GM18507 (cell line): ENCODE results near the gene SDCBP2.

ENCODE experiments used
- DNase-seq: peaks from one replicate; pipeline ENCODE4 v3.0.0; 2011; ENCODE audit warnings: low read depth; ENCODE audit not compliant: insufficient read length; ENCODE audit errors: extremely low spot score
- FAIRE-seq: peaks from 2 replicates; lab custom pipeline; 2011; peaks lifted over from hg19 to GRCh38; lab: Jason Lieb, UNC

The SDCBP2 gene, protein sequence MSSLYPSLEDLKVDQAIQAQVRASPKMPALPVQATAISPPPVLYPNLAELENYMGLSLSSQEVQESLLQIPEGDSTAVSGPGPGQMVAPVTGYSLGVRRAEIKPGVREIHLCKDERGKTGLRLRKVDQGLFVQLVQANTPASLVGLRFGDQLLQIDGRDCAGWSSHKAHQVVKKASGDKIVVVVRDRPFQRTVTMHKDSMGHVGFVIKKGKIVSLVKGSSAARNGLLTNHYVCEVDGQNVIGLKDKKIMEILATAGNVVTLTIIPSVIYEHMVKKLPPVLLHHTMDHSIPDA

DNA sequence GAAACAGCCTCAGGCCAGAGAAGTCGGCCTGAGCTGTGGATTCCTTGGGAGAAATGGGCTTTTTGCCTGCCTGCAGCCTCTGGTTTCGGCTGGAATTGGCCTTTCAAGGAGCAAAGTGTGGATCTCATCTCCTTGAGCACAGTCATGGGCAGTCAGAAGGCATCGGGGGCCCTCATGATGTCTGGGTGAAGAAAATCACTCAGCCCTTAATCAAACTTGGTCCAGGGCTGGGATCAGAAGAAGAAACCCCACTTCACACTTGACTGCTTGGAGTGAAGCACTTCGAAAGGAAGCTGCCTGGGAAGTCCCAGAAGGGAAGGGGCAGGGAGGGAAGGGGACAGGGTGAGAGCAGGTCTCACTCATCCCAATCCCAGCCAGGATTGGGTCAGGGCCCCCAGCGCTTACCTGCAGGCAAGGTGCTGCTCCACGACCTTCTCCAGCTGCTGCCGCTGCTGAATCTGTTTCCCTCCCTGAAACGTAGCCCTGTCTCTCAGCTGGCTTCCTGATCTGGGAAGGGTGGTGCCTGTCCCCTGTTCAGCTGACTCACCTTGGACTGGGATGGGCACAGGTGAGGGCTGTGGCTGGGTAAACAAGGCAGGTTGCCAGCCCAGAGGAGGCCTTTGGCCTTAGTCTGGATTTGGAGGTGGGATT, at the start of gene SDCBP2:
Gene SDCBP2, minus strand, starts transcription at position 460 of the 651 bp plus-strand sequence. CDS start 8,723 bp downstream, outside the sequence.
- DNase-seq (no peak), FAIRE-seq (no peak)

DNA sequence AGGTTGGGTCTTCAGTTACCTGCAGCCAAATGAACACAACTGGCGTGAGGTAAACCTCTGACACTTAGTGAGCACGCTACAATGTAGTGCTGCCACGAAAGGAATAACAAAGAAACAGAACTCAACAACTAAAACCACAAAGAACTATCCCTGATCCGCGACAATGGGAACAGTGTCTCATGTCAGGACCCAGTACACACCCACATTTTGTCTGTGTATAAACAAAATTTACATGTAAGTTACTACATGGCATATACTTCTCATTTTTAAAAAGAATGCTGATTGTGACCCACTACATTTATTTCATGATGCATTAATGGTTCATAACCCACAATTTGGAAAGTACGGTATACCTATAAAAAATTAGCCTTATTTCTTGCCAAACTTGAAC, 49.8 kb upstream of the SDCBP2 start:
- no peak for DNase-seq
- FAIRE-seq = no peak

DNA sequence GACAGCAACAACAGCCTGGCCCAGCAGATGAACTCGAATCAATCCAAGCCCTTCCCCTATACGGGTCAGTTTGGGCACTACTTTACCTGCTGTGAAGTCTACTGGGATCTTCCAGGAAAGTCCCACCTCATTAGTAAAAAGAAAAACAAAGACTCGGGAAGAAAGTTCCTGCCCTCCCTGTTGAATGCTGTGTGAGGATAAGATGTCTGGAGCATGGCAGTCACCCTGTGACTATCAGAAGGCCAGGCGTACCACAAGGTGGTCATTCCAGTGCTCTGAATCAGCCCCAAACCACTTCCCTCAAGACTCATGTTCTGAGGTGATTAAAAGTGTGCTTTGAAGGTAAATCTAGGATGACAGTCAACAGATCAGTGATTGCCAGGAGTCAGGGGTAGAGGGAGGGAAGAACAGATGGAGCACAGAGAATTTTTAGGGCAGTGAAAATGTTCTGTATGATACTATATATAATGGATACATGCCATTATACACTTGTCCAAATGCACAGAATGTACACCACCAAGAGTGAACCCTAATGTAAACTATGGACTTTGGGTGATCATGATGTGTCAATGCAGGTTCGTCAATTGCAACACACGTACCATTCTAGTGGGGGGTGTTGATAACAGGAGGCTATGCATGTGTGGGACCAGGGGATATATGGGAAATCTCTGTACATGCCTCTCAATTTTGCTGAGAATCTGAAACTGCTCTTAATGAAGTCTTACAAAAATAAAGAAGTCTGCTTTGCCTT, 49.2 kb upstream of the SDCBP2 start:
- no peak for FAIRE-seq
- DNase-seq = no peak

DNA sequence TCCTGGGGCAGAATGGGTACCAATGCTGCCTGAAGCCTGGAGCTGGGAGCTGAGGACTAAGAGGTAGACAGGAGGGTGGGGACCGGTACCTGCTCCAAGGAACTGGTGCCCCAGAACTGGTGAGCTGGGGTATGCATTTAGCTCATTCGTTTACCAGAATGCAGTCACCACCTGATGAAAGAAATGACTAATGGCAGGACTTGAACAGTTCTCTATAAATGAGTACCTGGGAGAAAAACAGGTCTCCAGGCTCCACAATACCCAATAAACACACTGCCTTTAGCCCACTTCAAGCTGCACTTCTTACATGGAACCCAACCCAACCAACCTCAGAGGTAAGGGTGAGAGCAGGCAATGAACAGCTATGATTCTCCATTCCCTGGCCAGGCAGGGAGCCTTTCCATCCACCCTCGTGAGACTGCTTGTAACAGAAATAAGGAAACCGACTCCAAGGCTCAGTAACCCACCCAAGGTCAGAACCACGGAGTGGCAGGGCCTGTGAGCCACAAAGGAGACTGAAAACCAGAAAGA, 48.5 kb upstream of the SDCBP2 start:
- FAIRE-seq = no peak
- DNase-seq = no peak

DNA sequence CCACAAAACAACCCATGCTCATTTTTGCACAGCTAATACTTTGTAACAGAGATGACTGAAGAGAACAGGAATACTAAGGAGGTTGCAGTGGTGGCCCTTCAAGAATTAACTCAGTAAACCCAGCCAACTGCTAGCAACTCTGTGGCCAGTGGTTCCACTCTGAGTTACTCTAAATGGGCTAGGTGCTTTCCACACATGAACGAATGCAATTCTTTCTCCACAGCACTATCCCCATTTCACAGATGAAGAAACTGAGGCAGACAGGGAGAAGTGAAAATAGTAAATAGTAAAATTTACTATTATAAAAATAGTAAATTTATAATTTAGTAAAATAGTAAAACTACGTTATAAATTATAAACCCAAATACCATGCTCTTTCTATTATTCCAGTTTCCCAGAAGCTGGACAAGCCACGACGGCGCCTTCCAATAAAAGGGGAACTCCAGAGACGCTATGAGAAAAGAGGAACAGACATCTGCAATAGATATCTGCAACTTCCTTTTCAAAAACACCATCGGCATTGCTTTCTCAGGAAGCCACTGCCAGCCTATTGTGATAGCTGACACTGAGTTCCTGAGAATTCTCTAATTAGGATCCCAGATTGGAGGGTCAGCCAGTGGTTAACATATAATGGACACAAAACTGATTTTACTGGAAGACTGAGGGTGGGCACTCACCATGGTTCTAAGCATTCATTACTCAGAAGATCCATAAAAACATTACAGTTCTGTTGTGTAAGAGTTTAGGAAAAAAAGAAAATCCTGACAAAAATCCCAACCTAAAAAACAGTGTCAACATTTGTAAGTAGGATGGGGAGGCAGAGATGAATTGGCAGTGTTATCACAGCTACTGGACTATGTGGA, 47.7 kb upstream of the SDCBP2 start:
- FAIRE-seq (no peak), DNase-seq (no peak)

DNA sequence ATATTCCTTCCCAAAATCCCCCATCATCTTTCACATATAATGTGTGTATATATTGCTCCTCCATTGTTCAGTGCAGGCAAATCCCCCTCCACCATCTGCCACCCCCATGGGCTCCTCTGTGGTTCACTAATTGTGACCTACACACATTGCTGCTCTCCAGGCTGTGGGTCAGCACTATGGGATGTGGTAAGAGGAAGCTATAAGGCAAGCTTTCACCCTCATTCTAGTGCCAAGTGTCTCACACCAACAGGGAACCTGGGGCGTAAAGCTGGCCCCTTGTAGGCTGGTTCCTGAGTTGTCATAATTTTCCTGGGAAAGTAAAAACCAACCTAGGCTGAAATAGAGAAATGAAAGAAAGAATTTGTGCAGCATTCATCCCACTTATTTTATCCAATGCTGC, 47.1 kb upstream of the SDCBP2 start:
- DNase-seq (no peak), FAIRE-seq (no peak)

DNA sequence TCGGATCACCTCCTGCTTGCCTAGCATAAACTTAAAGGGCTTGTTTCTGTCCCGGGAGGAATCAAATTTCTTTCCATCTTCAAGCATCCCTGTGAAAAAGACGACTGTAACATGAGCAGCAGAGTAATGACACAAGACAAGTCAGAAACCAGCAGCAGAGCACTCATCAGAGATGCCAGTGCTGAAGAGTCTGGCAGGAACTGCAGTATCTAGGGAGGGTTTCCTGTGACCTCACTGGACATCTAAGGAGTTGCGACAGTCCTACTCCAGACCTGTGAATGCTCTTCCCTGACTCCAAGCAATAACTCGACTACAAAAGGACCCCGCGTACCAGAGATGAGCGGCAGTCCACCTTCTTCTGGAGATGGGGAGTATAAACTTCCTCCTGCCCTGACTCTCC, 46.6 kb upstream of the SDCBP2 start:
- no peak for DNase-seq
- no peak for FAIRE-seq

DNA sequence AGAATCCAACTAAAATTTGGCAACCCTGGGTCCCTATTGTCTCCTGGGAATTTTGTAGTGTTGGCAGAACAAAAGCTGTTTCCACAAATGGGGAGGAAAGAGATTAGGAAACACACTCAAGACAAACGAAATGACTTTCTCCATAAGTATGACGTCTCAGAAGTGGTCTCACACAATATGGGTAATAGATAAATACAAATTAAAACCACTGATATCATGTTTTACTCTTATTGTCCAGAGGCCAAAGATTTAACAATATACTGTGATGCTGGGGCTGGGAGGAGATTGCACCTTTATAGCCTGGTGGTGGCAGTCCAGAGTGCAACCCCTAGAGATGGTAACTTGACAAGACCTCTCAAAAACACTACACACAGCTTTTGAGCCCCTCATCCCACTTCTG, 45.3 kb upstream of the SDCBP2 start:
- no peak for FAIRE-seq
- DNase-seq = no peak

DNA sequence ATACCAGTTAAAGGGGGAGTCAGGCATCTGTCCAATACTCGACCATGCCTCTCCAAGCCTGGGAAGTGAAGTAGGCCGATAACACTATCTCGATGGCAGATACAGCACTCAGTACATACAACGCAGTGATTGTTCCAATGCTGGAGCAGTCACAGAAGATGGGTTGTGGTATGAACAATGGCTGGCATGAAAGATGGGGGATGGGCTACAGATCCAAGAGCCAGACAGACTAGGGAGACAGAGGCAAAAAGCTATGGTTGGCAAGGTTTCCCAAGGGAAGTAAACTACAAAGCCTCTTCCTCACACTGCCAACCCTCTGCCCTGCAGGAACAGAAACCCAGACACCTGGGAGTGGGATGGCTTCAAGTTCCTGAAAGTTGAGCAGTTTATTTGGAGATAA, 44.7 kb upstream of the SDCBP2 start:
- FAIRE-seq = no peak
- DNase-seq = no peak

DNA sequence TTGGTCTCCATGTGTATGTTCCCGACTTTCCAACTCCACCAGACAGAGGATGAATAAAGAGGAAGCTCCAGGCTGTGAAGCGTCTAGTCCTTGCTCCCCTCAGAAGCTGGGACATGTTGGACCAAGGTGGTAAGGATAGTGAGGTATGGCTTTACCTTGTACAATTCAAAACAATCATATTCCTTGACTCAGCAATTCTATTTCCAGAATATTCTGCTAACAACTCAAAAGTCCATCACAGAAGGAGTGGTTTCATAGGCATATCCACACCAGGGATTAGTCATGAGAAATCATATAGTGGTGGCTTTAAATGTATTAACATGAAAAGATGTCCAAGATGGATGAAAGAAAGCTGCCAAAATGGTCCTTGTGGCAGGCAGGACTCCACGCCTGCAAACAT, 44.1 kb upstream of the SDCBP2 start:
- FAIRE-seq (no peak), DNase-seq (no peak)

DNA sequence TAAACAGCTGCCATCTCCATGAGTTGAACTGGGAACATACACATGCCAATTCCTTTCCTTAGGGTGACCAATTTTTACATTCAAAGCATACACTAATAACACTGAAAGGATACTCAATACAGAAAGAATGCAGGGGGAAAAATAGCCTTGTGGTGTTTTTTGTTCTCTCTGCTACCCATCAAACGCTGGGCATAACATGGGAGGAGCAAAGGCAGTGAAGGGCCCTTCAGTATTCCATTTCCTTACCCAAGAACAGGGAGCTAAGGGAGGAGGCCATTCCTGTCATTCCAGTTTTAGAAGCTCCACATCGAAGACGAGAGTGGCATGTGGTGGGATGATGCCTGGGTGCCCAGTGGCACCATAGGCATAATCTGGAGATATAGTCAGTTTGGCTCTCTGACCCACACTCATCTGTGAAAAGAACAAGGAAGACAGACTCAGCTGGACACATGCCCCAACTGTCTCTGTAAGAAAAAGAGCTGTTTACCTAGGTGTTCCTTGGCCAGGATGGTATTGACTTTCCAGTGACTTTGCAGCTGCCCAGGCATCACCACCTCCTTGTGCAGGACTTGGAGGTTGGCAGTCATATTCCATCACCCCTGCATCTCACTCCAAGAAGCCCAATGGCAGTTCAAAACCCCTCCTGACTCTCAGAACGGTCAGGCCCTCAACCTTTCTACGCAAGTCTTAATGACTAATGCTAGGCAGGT, 43.0 kb upstream of the SDCBP2 start:
- no peak for FAIRE-seq
- no peak for DNase-seq

DNA sequence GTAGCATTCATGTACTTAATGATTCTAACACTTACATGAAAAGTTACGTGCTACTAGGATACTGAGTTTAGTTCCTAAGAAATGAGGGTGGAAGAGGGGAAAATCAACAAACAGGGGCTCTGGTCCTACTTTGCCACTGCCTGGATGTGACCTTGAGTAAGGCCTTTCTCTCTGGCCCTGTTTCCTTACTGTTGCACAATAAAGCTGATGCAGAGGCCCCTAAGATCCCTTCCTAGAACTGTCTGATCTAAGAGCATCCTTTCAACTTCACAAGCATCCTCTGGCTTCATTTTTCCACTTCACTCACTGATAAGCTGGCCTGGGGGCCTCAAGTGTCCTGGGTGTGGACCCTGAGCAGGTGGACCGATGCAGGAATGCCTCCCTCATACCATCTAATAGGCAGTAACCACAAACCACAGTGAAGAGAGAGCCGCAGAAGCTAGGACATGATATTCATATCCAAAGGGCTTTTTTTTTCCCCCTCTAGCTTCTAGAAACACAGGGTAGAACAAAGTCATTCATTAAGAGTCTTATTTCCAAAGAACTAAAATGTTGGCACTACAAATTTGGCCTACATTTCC, 42.4 kb upstream of the SDCBP2 start:
- no peak for FAIRE-seq
- no peak for DNase-seq

DNA sequence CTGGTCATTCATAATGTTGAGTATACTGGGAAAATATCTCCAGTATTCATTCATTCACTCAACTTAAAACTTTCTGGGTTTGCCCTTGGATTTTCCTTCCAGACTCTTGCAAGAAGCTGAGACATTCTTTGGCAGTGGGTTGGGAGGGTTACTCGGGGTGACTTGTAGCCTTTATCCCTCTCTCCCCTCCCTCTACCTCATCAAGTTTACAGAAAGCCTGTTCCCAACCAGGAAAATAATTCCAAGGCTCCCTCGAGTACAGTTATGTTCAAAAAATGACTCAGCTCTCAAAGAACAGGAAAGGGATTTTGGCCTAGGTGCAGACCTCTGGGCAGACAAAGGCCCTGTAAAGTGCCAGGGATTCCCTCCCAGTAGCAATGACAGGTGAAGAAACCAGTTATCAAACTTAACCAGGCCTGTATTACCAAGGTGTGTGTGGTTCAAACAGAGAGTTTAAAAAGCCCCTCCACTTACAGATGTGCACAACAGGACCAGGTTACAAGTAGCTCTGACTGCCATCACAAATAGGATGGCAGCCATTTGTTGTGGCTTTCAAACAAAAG, 41.7 kb upstream of the SDCBP2 start:
- FAIRE-seq = no peak
- DNase-seq = no peak

DNA sequence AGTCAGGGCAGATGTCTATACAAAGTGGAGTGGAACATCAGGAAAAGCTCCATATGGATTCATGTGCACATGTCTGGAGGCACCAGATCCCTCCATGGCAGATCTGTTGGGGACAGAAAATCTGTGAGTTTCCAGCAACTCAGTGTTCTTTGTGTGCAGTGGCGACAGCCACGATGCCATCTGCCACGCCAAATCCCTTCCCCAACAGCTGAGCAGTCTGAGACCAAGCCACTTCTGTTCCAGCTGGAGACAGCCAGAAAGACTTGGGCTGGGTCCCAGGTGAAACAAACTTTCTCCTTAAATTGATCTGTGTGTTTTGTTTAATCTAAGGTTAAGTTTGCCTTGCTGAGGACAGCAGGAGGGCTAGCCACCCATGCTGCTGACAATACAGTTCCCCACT, 41.0 kb upstream of the SDCBP2 start:
- FAIRE-seq (no peak), DNase-seq (no peak)

DNA sequence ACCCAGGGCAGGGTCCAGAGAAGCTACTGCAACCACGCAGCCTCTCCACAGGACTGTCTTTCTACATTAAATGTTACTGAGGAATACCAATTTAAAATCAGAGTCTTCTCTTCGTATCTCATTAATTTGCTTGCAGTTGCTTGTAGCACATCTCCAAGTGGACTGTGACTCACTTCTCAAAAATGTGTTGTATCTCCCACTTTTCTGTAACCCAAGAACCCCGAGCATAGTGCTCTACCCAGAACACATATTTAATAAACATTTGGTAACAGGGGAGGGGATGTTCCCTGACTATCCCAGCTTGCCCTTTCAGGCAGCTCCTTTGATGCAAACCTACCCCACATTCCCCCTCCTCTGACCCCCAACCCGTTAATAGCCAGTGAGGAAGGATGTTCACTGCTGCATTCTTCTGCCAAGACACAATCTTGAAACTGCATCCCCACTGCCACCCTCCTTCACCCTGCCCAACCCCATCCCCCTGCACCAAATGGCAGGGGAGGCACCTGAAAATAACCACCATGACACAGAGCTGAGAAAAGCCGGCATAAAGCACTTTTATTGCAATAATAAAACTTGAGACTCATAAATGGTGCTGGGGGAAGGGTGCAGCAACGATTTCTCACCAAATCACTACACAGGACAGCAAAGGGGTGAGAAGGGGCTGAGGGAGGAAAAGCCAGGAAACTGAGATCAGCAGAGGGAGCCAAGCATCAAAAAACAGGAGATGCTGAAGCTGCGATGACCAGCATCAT, 39.7 kb upstream of the SDCBP2 start:
- FAIRE-seq (no peak), DNase-seq (no peak)

DNA sequence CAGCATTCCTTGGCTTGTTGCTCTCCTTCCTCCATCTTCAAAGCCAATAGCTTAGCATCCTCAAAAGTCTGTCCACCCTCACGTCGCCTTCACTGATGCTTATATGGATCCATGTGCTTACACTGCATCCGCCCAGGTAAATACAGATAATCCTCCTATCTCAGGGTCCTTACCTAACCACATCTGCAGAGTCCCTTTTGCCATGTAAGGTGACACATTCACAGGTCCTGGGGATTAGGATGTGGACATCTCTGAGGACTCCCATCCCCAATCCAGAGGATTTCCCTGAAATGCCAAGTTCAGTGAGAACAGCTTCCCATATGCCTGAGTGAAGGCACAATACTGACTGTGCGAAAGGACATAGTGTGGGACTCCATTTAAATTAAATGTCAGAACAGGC, 38.5 kb upstream of the SDCBP2 start:
- FAIRE-seq (no peak), DNase-seq (no peak)

DNA sequence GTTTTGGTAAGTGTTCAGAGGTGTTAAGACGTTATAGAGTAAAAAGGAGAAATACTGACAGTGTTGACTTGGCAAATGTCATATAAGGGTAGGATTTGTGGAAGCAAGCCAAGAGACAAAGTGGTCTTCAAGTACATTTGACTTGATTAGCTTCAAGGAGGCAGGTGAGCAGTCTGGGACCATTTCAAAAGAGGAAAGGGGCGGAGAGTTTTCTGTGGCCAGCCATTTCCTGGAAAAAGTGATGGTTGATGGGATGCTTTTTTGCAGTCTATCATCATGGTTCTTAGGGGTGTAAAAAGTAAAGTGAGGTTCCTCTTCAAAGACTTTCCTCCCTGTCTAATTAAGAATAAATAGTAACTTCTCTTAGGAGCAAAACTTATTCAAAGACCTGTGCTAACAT, 35.2 kb upstream of the SDCBP2 start:
- DNase-seq (no peak), FAIRE-seq (no peak)

DNA sequence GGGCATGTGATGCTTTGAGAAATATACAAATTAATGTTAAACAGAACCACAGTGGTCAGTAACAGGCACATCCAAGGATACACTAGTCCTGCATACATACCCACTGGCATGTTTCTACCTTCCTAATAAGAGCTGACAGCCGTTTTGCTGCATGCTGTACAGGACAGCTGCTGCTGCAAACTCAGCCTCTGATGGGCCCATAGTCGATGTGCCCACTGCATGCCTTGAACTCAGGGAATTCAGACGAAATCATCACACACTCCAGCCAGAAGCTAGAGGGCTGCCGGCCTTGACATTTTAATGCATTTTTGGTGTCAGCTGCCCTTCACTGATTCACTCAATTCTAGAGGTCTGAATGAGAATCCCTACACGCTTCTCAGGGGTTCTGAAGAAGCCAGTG, 34.6 kb upstream of the SDCBP2 start:
- FAIRE-seq (no peak), DNase-seq (no peak)
